CD4-positive, alpha-beta T cell treated with Interferon alpha-2 for 1 hour (primary cell): ENCODE results near the gene MRPL9.

Experiments used
- DNase-seq, 2 donors: peaks; one replicate each; pipeline ENCODE4 v3.0.0-alpha.2; 2020 to 2022

The MRPL9 gene

GRCh38 chr1:151729157-151729965 lies 33.9 kb downstream of the MRPL9 start:
- no peak for DNase-seq

- DNase-seq = no peak
These were observed 34.9 kb downstream of the MRPL9 start for GRCh38 chr1:151728151-151729054.

GRCh38 chr1:151723726-151724370 lies 39.4 kb downstream of the MRPL9 start:
- no peak for DNase-seq

GRCh38 chr1:151721788-151722510 lies 41.3 kb downstream of the MRPL9 start:
- no peak for DNase-seq

GRCh38 chr1:151720974-151721787 lies 42.1 kb downstream of the MRPL9 start, which contains the start of gene RIIAD1:
Gene RIIAD1, plus strand, starts transcription at chr1:151721522. Its CDS starts 15 bp downstream, at chr1:151721537.
- DNase-seq = peak; percentile 49 to 62

- DNase-seq = peak in 1 of 2 donors; percentile 17
These were observed 42.7 kb downstream of the MRPL9 start for GRCh38 chr1:151720554-151720953.

GRCh38 chr1:151720125-151720524 lies 43.2 kb downstream of the MRPL9 start:
- no peak for DNase-seq

- no peak for DNase-seq
These were observed 44.6 kb downstream of the MRPL9 start for GRCh38 chr1:151718666-151719065.

GRCh38 chr1:151718011-151718431 lies 45.3 kb downstream of the MRPL9 start:
- no peak for DNase-seq

GRCh38 chr1:151716771-151717631 lies 46.3 kb downstream of the MRPL9 start, which contains the start of gene CELF3:
Gene CELF3, minus strand, starts transcription at chr1:151716803. Its CDS starts 783 bp downstream, at chr1:151716020.
- DNase-seq = peak in 1 of 2 donors; percentile 25

- DNase-seq = no peak
These were observed 46.9 kb downstream of the MRPL9 start for GRCh38 chr1:151716405-151716762.

- no peak for DNase-seq
These were observed 47.4 kb downstream of the MRPL9 start for GRCh38 chr1:151715726-151716404.

- DNase-seq = no peak
These were observed 48.2 kb downstream of the MRPL9 start for GRCh38 chr1:151714820-151715725.

GRCh38 chr1:151713874-151714273 lies 49.4 kb downstream of the MRPL9 start:
- no peak for DNase-seq

GRCh38 chr1:151713044-151713443 lies 50.3 kb downstream of the MRPL9 start:
- no peak for DNase-seq

GRCh38 chr1:151711951-151712350 lies 51.3 kb downstream of the MRPL9 start:
- DNase-seq = no peak

GRCh38 chr1:151711044-151711800 lies 52.1 kb downstream of the MRPL9 start:
- DNase-seq = no peak
